Measurements from ENCODE around the gene DNAH1.

DNAH1 gene

DNA sequence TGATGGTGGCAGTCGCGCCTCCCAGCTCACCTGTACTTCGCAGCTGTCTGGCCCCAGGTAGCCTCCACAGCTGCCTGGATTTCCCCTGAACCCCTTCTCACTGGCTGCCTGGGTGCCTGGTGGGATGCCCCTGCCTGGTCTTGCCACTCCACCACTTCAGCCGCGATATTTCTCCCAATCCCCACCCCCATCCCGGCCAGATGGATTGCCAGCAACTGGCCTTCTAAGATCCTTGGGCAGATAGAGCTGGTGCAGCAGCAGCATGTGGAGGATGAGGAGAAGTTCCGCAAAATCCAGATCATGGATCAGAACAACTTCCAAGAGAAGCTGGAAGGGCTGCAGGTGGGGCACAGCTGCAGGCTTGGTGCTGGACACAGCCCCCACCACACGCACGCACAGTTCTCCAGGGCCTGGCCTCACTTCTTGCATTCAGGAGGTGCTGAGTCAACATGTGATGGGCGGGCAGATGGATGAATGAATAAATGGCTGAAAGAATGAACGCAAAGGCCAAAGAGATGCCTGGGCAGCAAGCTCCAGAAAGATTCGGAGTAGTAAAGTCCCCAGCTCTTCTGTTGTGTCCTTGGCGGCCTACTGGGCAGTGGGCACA, 35.7 kb downstream of the DNAH1 start:
- H3K79me2 ChIP-seq (ENCODE audit: insufficient read depth, low read length), result no peaks in the 10 kb centered on the region
- no peaks in the 10 kb centered on the region for H3K27me3 ChIP-seq (ENCODE audit: low read length)
- no peaks in the 10 kb centered on the region for H4K20me1 ChIP-seq (ENCODE audit: low read depth, low read length)
- H3K27ac ChIP-seq (ENCODE audit: low read depth, low read length), result no peak overlapping the region
- no peak overlapping the region for H2AFZ ChIP-seq (ENCODE audit: low read depth, low read length, severe bottlenecking)
- no peak overlapping the region for H3K4me3 ChIP-seq (ENCODE audit: insufficient read depth, low read length, poor library complexity, severe bottlenecking)
- H3K36me3 ChIP-seq (ENCODE audit: low read length), result no peaks in the 10 kb centered on the region
- H3K4me2 ChIP-seq (ENCODE audit: low read depth, low read length, poor library complexity, severe bottlenecking), result no peak overlapping the region
- no peaks in the 10 kb centered on the region for H3F3A ChIP-seq (ENCODE audit: insufficient read depth)
- TF ChIP-seq EZH2phosphoT487 (conservative IDR thresholded peaks at IDR 0.05; ENCODE audit: low read length), result no peak
- TF ChIP-seq, protein P1, sequence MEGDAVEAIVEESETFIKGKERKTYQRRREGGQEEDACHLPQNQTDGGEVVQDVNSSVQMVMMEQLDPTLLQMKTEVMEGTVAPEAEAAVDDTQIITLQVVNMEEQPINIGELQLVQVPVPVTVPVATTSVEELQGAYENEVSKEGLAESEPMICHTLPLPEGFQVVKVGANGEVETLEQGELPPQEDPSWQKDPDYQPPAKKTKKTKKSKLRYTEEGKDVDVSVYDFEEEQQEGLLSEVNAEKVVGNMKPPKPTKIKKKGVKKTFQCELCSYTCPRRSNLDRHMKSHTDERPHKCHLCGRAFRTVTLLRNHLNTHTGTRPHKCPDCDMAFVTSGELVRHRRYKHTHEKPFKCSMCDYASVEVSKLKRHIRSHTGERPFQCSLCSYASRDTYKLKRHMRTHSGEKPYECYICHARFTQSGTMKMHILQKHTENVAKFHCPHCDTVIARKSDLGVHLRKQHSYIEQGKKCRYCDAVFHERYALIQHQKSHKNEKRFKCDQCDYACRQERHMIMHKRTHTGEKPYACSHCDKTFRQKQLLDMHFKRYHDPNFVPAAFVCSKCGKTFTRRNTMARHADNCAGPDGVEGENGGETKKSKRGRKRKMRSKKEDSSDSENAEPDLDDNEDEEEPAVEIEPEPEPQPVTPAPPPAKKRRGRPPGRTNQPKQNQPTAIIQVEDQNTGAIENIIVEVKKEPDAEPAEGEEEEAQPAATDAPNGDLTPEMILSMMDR (IDR thresholded peaks at IDR 0.05; ENCODE audit: insufficient read depth, low read length, poor library complexity, severe bottlenecking), result no peak
- no peak overlapping the region for H3K9ac ChIP-seq (ENCODE audit: low read length)
- no peaks in the 10 kb centered on the region for H3K9me2 ChIP-seq (replicated peaks; ENCODE audit: insufficient read depth, low read length)
- H3K9me3 ChIP-seq (ENCODE audit: insufficient read depth, low read length), result no peaks in the 10 kb centered on the region

DNA sequence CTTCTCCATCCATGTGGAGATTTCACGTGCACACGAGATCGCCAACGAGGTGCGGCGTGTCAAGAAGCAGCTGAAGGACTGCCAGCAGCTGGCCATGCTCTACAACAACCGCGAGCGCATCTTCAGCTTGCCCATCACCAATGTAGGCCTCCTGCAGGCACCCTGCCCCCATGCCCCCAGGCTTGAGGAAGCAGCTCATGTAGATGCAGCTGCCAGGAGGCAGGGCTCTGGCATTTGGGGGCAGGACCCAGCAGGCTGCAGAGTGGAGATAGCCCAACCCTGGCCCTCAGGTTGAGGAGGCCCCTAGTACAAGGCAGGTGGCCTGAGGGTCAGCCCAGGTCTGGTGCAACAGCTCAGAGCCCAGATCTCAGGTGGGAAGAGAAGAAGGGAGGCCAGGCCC, 36.4 kb downstream of the DNAH1 start:
- H3K4me3 ChIP-seq (ENCODE audit: insufficient read depth, low read length, poor library complexity, severe bottlenecking), result no peak overlapping the region
- H3K4me2 ChIP-seq (ENCODE audit: low read depth, low read length, poor library complexity, severe bottlenecking), result no peak overlapping the region
- H3K79me2 ChIP-seq (ENCODE audit: insufficient read depth, low read length), result no peaks in the 10 kb centered on the region
- H2AFZ ChIP-seq (ENCODE audit: low read depth, low read length, severe bottlenecking), result no peak overlapping the region
- no peaks in the 10 kb centered on the region for H3F3A ChIP-seq (ENCODE audit: insufficient read depth)
- no peak overlapping the region for H3K9ac ChIP-seq (ENCODE audit: low read length)
- no peaks in the 10 kb centered on the region for H3K36me3 ChIP-seq (ENCODE audit: low read length)
- H3K27ac ChIP-seq (ENCODE audit: low read depth, low read length), result no peak overlapping the region
- no peaks in the 10 kb centered on the region for H3K9me3 ChIP-seq (ENCODE audit: insufficient read depth, low read length)
- no peaks in the 10 kb centered on the region for H3K9me2 ChIP-seq (replicated peaks; ENCODE audit: insufficient read depth, low read length)
- no peak for TF ChIP-seq EZH2phosphoT487 (conservative IDR thresholded peaks at IDR 0.05; ENCODE audit: low read length)
- TF ChIP-seq, protein P1 (IDR thresholded peaks at IDR 0.05; ENCODE audit: insufficient read depth, low read length, poor library complexity, severe bottlenecking), result no peak
- no peaks in the 10 kb centered on the region for H3K27me3 ChIP-seq (ENCODE audit: low read length)
- H4K20me1 ChIP-seq (ENCODE audit: low read depth, low read length), result no peaks in the 10 kb centered on the region

DNA sequence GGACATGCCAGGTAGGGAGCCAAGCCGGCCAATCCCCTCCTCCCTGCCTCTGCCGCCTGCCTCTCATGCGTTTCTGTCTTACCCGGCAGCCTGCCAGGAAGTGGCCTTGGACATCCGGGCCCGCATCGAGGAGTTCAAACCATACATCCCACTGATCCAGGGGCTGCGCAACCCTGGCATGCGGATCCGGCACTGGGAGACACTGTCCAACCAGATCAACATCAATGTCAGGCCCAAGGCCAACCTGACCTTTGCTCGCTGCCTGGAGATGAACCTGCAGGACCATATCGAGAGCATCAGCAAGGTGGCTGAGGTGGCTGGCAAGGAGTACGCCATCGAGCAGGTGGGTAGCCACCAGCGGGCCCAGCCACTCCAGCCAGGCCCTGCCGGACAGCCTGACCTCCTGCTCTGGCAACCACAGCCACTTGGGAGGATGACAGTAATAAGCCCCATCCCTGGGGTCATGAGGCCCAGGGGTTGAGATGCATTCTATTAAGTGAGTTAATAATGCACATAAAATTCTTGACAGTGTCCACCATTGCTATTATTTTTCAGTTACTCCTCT, 37.3 kb downstream of the DNAH1 start:
- TF ChIP-seq, protein P1 (IDR thresholded peaks at IDR 0.05; ENCODE audit: insufficient read depth, low read length, poor library complexity, severe bottlenecking), result no peak
- no peak for TF ChIP-seq EZH2phosphoT487 (conservative IDR thresholded peaks at IDR 0.05; ENCODE audit: low read length)
- no peak overlapping the region for H3K4me2 ChIP-seq (ENCODE audit: low read depth, low read length, poor library complexity, severe bottlenecking)
- no peaks in the 10 kb centered on the region for H3K79me2 ChIP-seq (ENCODE audit: insufficient read depth, low read length)
- no peaks in the 10 kb centered on the region for H3K27me3 ChIP-seq (ENCODE audit: low read length)
- no peaks in the 10 kb centered on the region for H3F3A ChIP-seq (ENCODE audit: insufficient read depth)
- H3K27ac ChIP-seq (ENCODE audit: low read depth, low read length), result no peak overlapping the region
- H3K4me3 ChIP-seq (ENCODE audit: insufficient read depth, low read length, poor library complexity, severe bottlenecking), result no peak overlapping the region
- no peaks in the 10 kb centered on the region for H4K20me1 ChIP-seq (ENCODE audit: low read depth, low read length)
- no peaks in the 10 kb centered on the region for H3K9me2 ChIP-seq (replicated peaks; ENCODE audit: insufficient read depth, low read length)
- H3K36me3 ChIP-seq (ENCODE audit: low read length), result no peaks in the 10 kb centered on the region
- no peak overlapping the region for H3K9ac ChIP-seq (ENCODE audit: low read length)
- no peak overlapping the region for H2AFZ ChIP-seq (ENCODE audit: low read depth, low read length, severe bottlenecking)
- no peaks in the 10 kb centered on the region for H3K9me3 ChIP-seq (ENCODE audit: insufficient read depth, low read length)

Measured in SU-DHL-6 (cell line).